Esophagus squamous epithelium (tissue), 4 donors: Measurements from ENCODE around the gene CMTM1.

Experiments
- POLR2A ChIP-seq, 4 donors: fragments of 450-650 bp; IDR thresholded peaks; one replicate each; pipeline ENCODE4 v1.6.1; 2017; ENCODE audit warnings: antibody characterized with exemption in 4 of 4, mild to moderate bottlenecking in 4 of 4, moderate library complexity in 3 of 4
- TF ChIP-seq, protein P1 (sequence below), 6 experiments: fragments of 450-650 bp in 4 of 6; fragments of 200-600 bp in 2 of 6; sonication (generic) in 2 of 6; IDR thresholded peaks; one replicate each; pipeline ENCODE4 v1.5.1; 2016 to 2019; ENCODE audit warnings: antibody characterized with exemption in 6 of 6, mild to moderate bottlenecking in 4 of 6, moderate library complexity in 4 of 6

DNA sequence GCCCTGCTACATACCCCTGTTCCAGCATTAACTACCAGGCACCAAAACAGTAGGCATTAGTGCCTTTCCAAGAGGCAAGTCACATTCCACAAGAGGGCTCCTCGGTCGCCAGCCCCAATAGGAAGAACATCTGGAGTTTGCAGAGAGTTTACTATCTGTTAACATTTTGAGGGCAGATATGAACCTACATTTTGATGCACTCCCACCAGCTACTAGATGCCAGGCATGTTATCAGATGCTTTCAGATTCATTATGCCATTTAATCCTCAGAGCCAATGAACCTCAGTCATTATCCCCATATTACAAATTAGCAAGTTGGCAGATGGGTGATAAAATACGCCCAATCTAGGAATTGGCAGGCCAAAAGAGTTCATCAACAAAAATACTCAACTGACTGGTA is 8.8 kb downstream of the CMTM1 start:
- no peak for TF ChIP-seq POLR2A (IDR thresholded peaks at IDR 0.05)
- TF ChIP-seq, protein P1, sequence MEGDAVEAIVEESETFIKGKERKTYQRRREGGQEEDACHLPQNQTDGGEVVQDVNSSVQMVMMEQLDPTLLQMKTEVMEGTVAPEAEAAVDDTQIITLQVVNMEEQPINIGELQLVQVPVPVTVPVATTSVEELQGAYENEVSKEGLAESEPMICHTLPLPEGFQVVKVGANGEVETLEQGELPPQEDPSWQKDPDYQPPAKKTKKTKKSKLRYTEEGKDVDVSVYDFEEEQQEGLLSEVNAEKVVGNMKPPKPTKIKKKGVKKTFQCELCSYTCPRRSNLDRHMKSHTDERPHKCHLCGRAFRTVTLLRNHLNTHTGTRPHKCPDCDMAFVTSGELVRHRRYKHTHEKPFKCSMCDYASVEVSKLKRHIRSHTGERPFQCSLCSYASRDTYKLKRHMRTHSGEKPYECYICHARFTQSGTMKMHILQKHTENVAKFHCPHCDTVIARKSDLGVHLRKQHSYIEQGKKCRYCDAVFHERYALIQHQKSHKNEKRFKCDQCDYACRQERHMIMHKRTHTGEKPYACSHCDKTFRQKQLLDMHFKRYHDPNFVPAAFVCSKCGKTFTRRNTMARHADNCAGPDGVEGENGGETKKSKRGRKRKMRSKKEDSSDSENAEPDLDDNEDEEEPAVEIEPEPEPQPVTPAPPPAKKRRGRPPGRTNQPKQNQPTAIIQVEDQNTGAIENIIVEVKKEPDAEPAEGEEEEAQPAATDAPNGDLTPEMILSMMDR (IDR thresholded peaks at IDR 0.05) = no peak
